GM23248 (cell line): Measurements from ENCODE around the gene TACR2. TPM values are rescaled to one million over a fixed set of nuclear protein-coding genes. Genes with fewer than 3 reads are reported as not detected.
A peak's percentile ranks its signal among the peaks of the same experiment; 100 is the strongest.

Experiments
- DNase-seq: peaks from one replicate; pipeline ENCODE4 v3.0.0-alpha.2; 2015
- H2AFZ ChIP-seq: fragments of 200-600 bp; sonication (generic); 2 replicates; pipeline ENCODE4 v1.6.1; 2016; ENCODE audit warnings: antibody characterized with exemption
- H3F3A ChIP-seq: fragments of 200-600 bp; sonication (generic); 2 replicates; pipeline ENCODE4 v1.6.1; 2016; ENCODE audit warnings: mild to moderate bottlenecking, antibody characterized with exemption, mixed run types; ENCODE audit not compliant: insufficient read depth
- H3K27ac ChIP-seq: fragments of 200-600 bp; sonication (generic); 2 replicates; pipeline ENCODE4 v1.5.1; 2016; ENCODE audit warnings: mild to moderate bottlenecking
- H3K27me3 ChIP-seq: fragments of 200-600 bp; sonication (generic); replicated peaks from 2 replicates; pipeline ENCODE4 v1.6.1; 2016; ENCODE audit warnings: mild to moderate bottlenecking; ENCODE audit not compliant: insufficient read depth
- H3K36me3 ChIP-seq: fragments of 200-600 bp; sonication (generic); 2 replicates; pipeline ENCODE4 v1.6.1; 2016; ENCODE audit warnings: low read depth, mild to moderate bottlenecking
- H3K4me1 ChIP-seq: fragments of 200-600 bp; sonication (generic); 2 replicates; pipeline ENCODE4 v1.6.1; 2016; ENCODE audit warnings: mild to moderate bottlenecking; ENCODE audit not compliant: insufficient read depth
- H3K4me2 ChIP-seq: fragments of 200-600 bp; sonication (generic); one replicate; pipeline ENCODE4 v1.6.1; 2016; ENCODE audit warnings: mild to moderate bottlenecking; ENCODE audit not compliant: unreplicated experiment
- H3K4me3 ChIP-seq: fragments of 200-600 bp; sonication (generic); 2 replicates; pipeline ENCODE4 v1.5.1; 2016; ENCODE audit warnings: mild to moderate bottlenecking
- H3K79me2 ChIP-seq: fragments of 200-600 bp; sonication (generic); 2 replicates; pipeline ENCODE4 v1.6.1; 2016; ENCODE audit warnings: mild to moderate bottlenecking; ENCODE audit not compliant: insufficient read depth
- H3K9ac ChIP-seq: fragments of 200-600 bp; sonication (generic); 2 replicates; pipeline ENCODE4 v1.6.1; 2016; ENCODE audit warnings: mild to moderate bottlenecking
- H3K9me2 ChIP-seq: fragments of 200-600 bp; sonication (generic); 2 replicates; pipeline ENCODE4 v1.6.1; 2016; ENCODE audit warnings: mixed run types, mild to moderate bottlenecking, moderate library complexity; ENCODE audit not compliant: insufficient read depth
- H3K9me3 ChIP-seq: fragments of 200-600 bp; sonication (generic); one replicate; pipeline ENCODE4 v1.6.1; 2017; ENCODE audit warnings: low read depth
- H4K20me1 ChIP-seq: fragments of 200-600 bp; sonication (generic); 2 replicates; pipeline ENCODE4 v1.6.0; 2016; ENCODE audit not compliant: insufficient read depth
- EZH2 ChIP-seq: fragments of 200-600 bp; sonication (generic); IDR thresholded peaks from 2 replicates; pipeline ENCODE4 v1.6.1; 2018; ENCODE audit warnings: antibody characterized with exemption, mild to moderate bottlenecking; ENCODE audit not compliant: insufficient read depth, poor library complexity, severe bottlenecking
- EZH2phosphoT487 ChIP-seq: fragments of 200-600 bp; sonication (generic); IDR thresholded peaks from 2 replicates; pipeline ENCODE4 v1.6.1; 2018; ENCODE audit warnings: antibody characterized with exemption, moderate library complexity, mild to moderate bottlenecking, low read depth; ENCODE audit not compliant: insufficient read depth
- WGBS, 2 experiments: methylation state at CpG; one replicate each; pipeline ENCODE4 v1.1.6; 2015 to 2017; ENCODE audit warnings: low lambda C conversion rate in 2 of 2, low coverage in 1 of 2; ENCODE audit errors: missing lambda C conversion rate in 2 of 2; 5-methylcytosine and 5-hydroxymethylcytosine counted together
- in situ Hi-C: fragments of 300-500 bp; cut with MboI; formaldehyde crosslinking; loops from 2 replicates; pipeline ENCODE4 v1.15.0; 2020
- polyA plus RNA-seq: library from polyadenylated mRNA; unstranded; fragments of >200 nt; fragmentation: Nextera tagmentation; extraction: Ambion mirVana; gene quantifications from 2 replicates; pipeline ENCODE4 v1.2.1, GENCODE V29; 2016
- total RNA-seq: library from RNA; depleted of rRNA; stranded (reverse); fragments of >200 nt; shearing (Covaris generic); gene quantifications from 2 replicates; pipeline ENCODE4 v1.2.3, GENCODE V29; 2014

The TACR2 gene
- total and polyA plus RNA-seq, 2 experiments from 2014 or later: 0.24 to 0.54 TPM

DNA sequence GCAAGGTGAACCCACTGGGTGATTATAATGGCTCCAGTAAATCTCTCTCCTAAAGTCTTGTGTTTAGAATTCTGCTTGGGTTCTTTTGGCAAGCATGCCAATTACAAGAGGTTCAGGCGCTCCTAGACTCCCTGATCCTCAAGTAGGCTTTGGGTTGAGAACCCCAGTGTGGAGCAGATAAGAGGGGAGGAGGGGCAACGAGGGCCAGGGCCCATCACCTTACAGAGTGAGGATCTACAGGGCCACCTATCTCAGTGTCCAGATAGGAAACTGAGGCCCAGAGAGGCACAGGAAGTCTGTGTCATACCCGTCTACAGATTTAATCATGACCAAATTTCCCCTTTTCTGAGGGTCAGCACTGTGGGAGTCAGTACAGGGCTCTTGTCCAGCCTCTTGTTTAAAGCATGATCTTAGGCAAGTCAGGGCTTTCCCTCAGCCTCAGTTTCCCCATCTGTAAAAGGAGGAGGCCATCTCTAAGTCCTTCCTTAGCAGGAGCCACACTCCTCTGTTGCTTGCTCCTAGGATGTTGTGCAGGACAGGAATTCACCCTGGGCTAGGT is 4.4 kb downstream of the TACR2 start:
- Histone ChIP-seq H3K9ac (no peak overlapping the region), H3K4me2 (no peak overlapping the region), H3K79me2 (no peaks in the 10 kb centered on the region), H3F3A (peaks cover 12% of the 10 kb centered on the region; the same call in 1 of the 2 replicates), H3K27me3 (peaks cover 5% of the 10 kb centered on the region; the same call in 1 of the 2 replicates), H3K4me3 (no peak overlapping the region), H3K36me3 (no peaks in the 10 kb centered on the region), H3K9me3 (no peaks in the 10 kb centered on the region), H4K20me1 (no peaks in the 10 kb centered on the region), H3K27ac (no peak overlapping the region), H2AFZ (no peak overlapping the region), H3K9me2 (no peaks in the 10 kb centered on the region), H3K4me1 (peaks cover 5% of the 10 kb centered on the region; the same call in 1 of the 2 replicates)
- DNase-seq: no peak
- 83 to 85% methylated on average over 3 of the region's 3 CpGs for WGBS, 2 experiments
- in situ Hi-C loops: loop anchor here (25.0 kb wide), 1 partner anchor 425 kb away; the partner anchor contains the start of gene KIFBP
- no peak for TF ChIP-seq EZH2phosphoT487
- TF ChIP-seq EZH2: no peak

DNA sequence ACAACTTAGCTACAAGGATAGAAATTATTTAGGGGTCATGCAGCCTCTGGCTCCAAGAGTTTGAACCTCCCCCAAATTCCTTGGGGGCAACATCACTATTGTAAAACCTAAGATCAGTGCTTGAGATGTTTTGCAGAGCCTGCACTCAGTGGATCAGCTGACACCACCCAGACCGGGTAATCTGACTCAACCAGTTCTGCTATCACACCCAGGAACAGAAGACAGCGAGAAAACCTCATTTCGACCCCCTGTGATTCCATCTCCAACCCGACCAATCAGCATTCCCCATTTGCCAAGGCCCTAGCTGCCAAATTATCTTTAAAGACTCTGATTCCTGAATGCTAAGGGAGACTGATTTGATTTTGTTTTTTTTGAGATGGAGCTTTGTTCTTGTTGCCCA is 5.2 kb downstream of the TACR2 start:
- H3K79me2 ChIP-seq: no peaks in the 10 kb centered on the region
- no peak overlapping the region for H3K27ac ChIP-seq
- peaks cover 5% of the 10 kb centered on the region; the same call in 1 of the 2 replicates for H3K4me1 ChIP-seq
- DNase-seq: no peak
- peaks cover 5% of the 10 kb centered on the region; the same call in 1 of the 2 replicates for H3K27me3 ChIP-seq
- H3K4me3 ChIP-seq: no peak overlapping the region
- no peaks in the 10 kb centered on the region for H3K9me2 ChIP-seq
- H3K36me3 ChIP-seq: no peaks in the 10 kb centered on the region
- H4K20me1 ChIP-seq: no peaks in the 10 kb centered on the region
- peaks cover 12% of the 10 kb centered on the region; the same call in 1 of the 2 replicates for H3F3A ChIP-seq
- no peak overlapping the region for H3K4me2 ChIP-seq
- TF ChIP-seq EZH2phosphoT487: no peak
- TF ChIP-seq EZH2: no peak
- WGBS, 2 experiments: 14 to 24% methylated on average over 4 of the region's 4 CpGs
- H3K9ac ChIP-seq: no peak overlapping the region
- in situ Hi-C loops: loop anchor here (25.0 kb wide), 1 partner anchor 424 kb away; the partner anchor contains the start of gene KIFBP
- H3K9me3 ChIP-seq: no peaks in the 10 kb centered on the region
- no peak overlapping the region for H2AFZ ChIP-seq

DNA sequence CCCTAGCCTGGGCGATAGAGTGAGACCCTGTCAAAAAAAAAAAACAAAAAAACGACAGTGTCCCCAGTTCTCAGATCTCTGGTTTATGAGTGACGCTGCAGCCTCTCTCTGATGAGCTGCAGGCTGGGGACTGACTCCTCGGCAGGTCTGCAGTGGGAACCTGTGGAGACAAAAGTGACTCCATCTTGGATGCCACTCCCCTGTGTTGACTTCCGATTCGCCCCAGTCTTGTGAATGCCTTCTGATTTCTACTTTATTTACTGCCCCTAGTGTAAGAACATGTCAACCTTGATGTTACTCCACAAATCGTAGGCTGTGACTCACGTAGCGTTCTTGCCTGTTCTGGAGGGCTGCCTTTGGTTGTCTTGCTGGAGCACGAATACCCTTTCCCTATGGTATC is 6.2 kb downstream of the TACR2 start:
- H3K9me2 ChIP-seq: no peaks in the 10 kb centered on the region
- no peak overlapping the region for H3K4me2 ChIP-seq
- WGBS, 2 experiments: 93 to 94% methylated on average over 9 of the region's 10 CpGs
- in situ Hi-C loops: loop anchor here (25.0 kb wide), 1 partner anchor 423 kb away; the partner anchor contains the start of gene KIFBP
- H3K27ac ChIP-seq: no peak overlapping the region
- H3K9me3 ChIP-seq: no peaks in the 10 kb centered on the region
- H4K20me1 ChIP-seq: no peaks in the 10 kb centered on the region
- H3K4me1 ChIP-seq: peaks cover 5% of the 10 kb centered on the region; the same call in 1 of the 2 replicates
- peaks cover 3% of the 10 kb centered on the region; the same call in 1 of the 2 replicates for H3K27me3 ChIP-seq
- no peak overlapping the region for H3K9ac ChIP-seq
- peaks cover 13% of the 10 kb centered on the region; the same call in 1 of the 2 replicates for H3F3A ChIP-seq
- TF ChIP-seq EZH2phosphoT487 (no peak), EZH2 (no peak)
- H3K4me3 ChIP-seq: no peak overlapping the region
- DNase-seq: no peak
- no peak overlapping the region for H2AFZ ChIP-seq
- H3K79me2 ChIP-seq: no peaks in the 10 kb centered on the region
- H3K36me3 ChIP-seq: no peaks in the 10 kb centered on the region

DNA sequence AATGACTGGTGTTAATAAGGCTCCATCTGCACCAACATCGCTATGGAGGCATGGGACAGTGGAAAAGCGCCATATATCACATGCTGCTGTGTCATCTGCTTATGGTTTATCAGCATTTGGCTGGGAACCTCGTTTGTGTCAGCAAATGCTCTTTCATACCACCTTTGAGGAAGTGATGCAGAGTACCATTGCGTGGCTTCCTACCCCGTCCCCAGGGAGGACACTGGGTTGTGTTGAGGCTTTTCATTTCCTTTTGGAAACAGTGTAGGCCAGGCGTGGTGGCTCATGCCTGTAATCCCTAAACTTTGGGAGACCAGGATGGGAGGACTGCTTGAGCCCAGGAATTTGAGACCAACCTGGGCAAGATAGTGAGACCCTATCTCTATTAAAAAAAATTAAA is 6.8 kb downstream of the TACR2 start:
- no peak for TF ChIP-seq EZH2phosphoT487
- no peak for TF ChIP-seq EZH2
- no peak overlapping the region for H3K4me2 ChIP-seq
- H3K9me2 ChIP-seq: no peaks in the 10 kb centered on the region
- H3K27ac ChIP-seq: no peak overlapping the region
- no peak overlapping the region for H3K4me3 ChIP-seq
- H2AFZ ChIP-seq: no peak overlapping the region
- peak; percentile 39 for DNase-seq
- H3K9ac ChIP-seq: no peak overlapping the region
- in situ Hi-C loops: loop anchor here (25.0 kb wide), 1 partner anchor 423 kb away; the partner anchor contains the start of gene KIFBP
- no peaks in the 10 kb centered on the region for H3K36me3 ChIP-seq
- H3K79me2 ChIP-seq: no peaks in the 10 kb centered on the region
- H3K9me3 ChIP-seq: no peaks in the 10 kb centered on the region
- peaks cover 5% of the 10 kb centered on the region for H3K4me1 ChIP-seq
- H4K20me1 ChIP-seq: no peaks in the 10 kb centered on the region
- no peaks in the 10 kb centered on the region for H3K27me3 ChIP-seq
- H3F3A ChIP-seq: peaks cover 17% of the 10 kb centered on the region; the same call in 1 of the 2 replicates
- WGBS, 2 experiments: 42 to 44% methylated on average over 6 of the region's 6 CpGs
